Measurements from ENCODE around the gene NUDT1. TPM values are rescaled to one million over a fixed set of nuclear protein-coding genes. Genes with fewer than 3 reads are reported as not detected.

The NUDT1 gene
- total and polyA plus RNA-seq, 2 experiments from 2014 or later, result 54.5 to 163 TPM

DNA sequence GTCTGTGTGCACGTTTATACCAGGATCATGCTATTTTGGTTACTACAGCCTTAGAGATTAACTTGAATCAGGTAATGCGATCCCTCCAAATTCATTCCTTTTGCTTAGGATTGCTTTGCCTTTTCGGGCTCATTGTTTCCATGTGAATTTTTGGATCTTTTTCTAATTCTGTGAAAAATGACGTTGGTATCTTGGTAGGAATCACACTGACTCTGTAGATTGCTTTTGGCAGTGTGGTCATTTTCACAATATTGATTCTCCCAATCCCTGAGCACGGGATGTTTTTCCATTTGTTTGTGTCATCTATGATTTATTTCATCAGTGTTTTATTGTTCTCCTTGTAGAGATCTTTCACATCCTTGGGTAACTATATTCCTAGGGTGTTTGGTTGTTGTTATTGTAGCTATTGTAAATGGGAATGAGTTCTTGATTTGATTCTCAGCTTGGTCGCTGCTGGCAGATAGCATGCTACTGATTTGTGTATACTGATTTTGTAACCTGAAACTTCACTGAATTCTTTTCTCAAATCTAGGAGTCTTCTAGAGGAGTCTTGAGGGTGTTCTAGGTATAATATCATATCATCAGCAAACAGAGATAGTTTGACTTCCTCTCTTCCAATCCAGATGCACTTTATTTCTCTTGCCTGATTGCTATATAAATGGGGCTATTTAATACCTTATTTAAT is 54.1 kb downstream of the NUDT1 start (continued):
- TF ChIP-seq ZNF331 (CRISPR knock-in tag; IDR thresholded peaks at IDR 0.05; ENCODE audit: low read depth) (no peak), NANOG (IDR thresholded peaks at IDR 0.05; ENCODE audit: borderline replicate concordance) (no peak)

DNA sequence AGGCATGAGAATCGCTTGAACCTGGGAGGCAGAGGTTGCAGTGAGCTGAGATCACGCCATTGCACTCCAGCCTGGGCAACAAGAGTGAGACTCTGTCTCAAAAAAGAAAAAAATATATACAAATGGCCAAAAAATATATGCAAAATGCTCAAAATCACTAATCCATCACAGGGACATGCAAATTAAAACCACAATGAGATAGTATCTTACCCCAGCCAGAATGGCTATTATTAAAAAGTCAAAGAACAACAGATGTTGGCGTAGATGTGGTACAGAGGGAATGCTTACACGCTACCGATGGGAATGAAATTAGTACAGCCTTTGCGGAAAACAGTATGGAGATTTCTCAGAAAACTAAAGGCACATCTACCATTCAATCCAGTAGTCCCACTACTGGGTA is 54.8 kb downstream of the NUDT1 start:
- Histone ChIP-seq H4K20me1 (replicated peaks; ENCODE audit: insufficient read depth) (no peaks in the 10 kb centered on the region), H3K4me2 (no peak overlapping the region), H3K36me3 (ENCODE audit: insufficient read depth) (no peaks in the 10 kb centered on the region), H2AFZ (no peak overlapping the region), H3F3A (replicated peaks; ENCODE audit: low read depth) (no peaks in the 10 kb centered on the region), H3K27ac (ENCODE audit: low read depth) (no peak overlapping the region), H3K4me1 (ENCODE audit: insufficient read depth) (peaks cover 9% of the 10 kb centered on the region; the same call in 1 of the 2 replicates), H3K79me2 (replicated peaks; ENCODE audit: insufficient read depth) (peaks cover 56% of the 10 kb centered on the region), H3K4me3 (no peak overlapping the region), H3K27me3 (ENCODE audit: insufficient read depth) (no peaks in the 10 kb centered on the region), H3K9me2 (ENCODE audit: insufficient read depth) (no peaks in the 10 kb centered on the region)
- ATAC-seq (no peak), DNase-seq (ENCODE audit: low spot score) (no peak)
- H3K4me1 Mint-ChIP-seq, result peaks cover 26% of the 10 kb centered on the region
- H3K4me3 Mint-ChIP-seq, result no peak overlapping the region
- peaks cover 9% of the 10 kb centered on the region for H3K36me3 Mint-ChIP-seq (ENCODE audit: low read depth)
- H3K27me3 Mint-ChIP-seq (ENCODE audit: insufficient read depth, low read depth, poor library complexity), result peaks cover 19% of the 10 kb centered on the region
- peaks cover 7% of the 10 kb centered on the region for H3K9me3 Mint-ChIP-seq
- H3K27ac Mint-ChIP-seq, result no peak overlapping the region
- TF ChIP-seq, protein P1, sequence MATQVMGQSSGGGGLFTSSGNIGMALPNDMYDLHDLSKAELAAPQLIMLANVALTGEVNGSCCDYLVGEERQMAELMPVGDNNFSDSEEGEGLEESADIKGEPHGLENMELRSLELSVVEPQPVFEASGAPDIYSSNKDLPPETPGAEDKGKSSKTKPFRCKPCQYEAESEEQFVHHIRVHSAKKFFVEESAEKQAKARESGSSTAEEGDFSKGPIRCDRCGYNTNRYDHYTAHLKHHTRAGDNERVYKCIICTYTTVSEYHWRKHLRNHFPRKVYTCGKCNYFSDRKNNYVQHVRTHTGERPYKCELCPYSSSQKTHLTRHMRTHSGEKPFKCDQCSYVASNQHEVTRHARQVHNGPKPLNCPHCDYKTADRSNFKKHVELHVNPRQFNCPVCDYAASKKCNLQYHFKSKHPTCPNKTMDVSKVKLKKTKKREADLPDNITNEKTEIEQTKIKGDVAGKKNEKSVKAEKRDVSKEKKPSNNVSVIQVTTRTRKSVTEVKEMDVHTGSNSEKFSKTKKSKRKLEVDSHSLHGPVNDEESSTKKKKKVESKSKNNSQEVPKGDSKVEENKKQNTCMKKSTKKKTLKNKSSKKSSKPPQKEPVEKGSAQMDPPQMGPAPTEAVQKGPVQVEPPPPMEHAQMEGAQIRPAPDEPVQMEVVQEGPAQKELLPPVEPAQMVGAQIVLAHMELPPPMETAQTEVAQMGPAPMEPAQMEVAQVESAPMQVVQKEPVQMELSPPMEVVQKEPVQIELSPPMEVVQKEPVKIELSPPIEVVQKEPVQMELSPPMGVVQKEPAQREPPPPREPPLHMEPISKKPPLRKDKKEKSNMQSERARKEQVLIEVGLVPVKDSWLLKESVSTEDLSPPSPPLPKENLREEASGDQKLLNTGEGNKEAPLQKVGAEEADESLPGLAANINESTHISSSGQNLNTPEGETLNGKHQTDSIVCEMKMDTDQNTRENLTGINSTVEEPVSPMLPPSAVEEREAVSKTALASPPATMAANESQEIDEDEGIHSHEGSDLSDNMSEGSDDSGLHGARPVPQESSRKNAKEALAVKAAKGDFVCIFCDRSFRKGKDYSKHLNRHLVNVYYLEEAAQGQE (IDR thresholded peaks at IDR 0.05; ENCODE audit: unreplicated experiment), result no peak
- TF ChIP-seq, protein P2, sequence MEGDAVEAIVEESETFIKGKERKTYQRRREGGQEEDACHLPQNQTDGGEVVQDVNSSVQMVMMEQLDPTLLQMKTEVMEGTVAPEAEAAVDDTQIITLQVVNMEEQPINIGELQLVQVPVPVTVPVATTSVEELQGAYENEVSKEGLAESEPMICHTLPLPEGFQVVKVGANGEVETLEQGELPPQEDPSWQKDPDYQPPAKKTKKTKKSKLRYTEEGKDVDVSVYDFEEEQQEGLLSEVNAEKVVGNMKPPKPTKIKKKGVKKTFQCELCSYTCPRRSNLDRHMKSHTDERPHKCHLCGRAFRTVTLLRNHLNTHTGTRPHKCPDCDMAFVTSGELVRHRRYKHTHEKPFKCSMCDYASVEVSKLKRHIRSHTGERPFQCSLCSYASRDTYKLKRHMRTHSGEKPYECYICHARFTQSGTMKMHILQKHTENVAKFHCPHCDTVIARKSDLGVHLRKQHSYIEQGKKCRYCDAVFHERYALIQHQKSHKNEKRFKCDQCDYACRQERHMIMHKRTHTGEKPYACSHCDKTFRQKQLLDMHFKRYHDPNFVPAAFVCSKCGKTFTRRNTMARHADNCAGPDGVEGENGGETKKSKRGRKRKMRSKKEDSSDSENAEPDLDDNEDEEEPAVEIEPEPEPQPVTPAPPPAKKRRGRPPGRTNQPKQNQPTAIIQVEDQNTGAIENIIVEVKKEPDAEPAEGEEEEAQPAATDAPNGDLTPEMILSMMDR (conservative IDR thresholded peaks at IDR 0.05; ENCODE audit: low read depth in 2 of 2), result no peak
- TF ChIP-seq EZH2 (IDR thresholded peaks at IDR 0.05; ENCODE audit: low read depth, unreplicated experiment), result no peak
- no peak for TF ChIP-seq EZH2phosphoT487 (IDR thresholded peaks at IDR 0.05; ENCODE audit: unreplicated experiment)
- no peak for TF ChIP-seq ZNF331 (CRISPR knock-in tag; IDR thresholded peaks at IDR 0.05; ENCODE audit: low read depth)
- no peak for TF ChIP-seq JUNB (IDR thresholded peaks at IDR 0.05; ENCODE audit: unreplicated experiment)
- TF ChIP-seq, protein P3, sequence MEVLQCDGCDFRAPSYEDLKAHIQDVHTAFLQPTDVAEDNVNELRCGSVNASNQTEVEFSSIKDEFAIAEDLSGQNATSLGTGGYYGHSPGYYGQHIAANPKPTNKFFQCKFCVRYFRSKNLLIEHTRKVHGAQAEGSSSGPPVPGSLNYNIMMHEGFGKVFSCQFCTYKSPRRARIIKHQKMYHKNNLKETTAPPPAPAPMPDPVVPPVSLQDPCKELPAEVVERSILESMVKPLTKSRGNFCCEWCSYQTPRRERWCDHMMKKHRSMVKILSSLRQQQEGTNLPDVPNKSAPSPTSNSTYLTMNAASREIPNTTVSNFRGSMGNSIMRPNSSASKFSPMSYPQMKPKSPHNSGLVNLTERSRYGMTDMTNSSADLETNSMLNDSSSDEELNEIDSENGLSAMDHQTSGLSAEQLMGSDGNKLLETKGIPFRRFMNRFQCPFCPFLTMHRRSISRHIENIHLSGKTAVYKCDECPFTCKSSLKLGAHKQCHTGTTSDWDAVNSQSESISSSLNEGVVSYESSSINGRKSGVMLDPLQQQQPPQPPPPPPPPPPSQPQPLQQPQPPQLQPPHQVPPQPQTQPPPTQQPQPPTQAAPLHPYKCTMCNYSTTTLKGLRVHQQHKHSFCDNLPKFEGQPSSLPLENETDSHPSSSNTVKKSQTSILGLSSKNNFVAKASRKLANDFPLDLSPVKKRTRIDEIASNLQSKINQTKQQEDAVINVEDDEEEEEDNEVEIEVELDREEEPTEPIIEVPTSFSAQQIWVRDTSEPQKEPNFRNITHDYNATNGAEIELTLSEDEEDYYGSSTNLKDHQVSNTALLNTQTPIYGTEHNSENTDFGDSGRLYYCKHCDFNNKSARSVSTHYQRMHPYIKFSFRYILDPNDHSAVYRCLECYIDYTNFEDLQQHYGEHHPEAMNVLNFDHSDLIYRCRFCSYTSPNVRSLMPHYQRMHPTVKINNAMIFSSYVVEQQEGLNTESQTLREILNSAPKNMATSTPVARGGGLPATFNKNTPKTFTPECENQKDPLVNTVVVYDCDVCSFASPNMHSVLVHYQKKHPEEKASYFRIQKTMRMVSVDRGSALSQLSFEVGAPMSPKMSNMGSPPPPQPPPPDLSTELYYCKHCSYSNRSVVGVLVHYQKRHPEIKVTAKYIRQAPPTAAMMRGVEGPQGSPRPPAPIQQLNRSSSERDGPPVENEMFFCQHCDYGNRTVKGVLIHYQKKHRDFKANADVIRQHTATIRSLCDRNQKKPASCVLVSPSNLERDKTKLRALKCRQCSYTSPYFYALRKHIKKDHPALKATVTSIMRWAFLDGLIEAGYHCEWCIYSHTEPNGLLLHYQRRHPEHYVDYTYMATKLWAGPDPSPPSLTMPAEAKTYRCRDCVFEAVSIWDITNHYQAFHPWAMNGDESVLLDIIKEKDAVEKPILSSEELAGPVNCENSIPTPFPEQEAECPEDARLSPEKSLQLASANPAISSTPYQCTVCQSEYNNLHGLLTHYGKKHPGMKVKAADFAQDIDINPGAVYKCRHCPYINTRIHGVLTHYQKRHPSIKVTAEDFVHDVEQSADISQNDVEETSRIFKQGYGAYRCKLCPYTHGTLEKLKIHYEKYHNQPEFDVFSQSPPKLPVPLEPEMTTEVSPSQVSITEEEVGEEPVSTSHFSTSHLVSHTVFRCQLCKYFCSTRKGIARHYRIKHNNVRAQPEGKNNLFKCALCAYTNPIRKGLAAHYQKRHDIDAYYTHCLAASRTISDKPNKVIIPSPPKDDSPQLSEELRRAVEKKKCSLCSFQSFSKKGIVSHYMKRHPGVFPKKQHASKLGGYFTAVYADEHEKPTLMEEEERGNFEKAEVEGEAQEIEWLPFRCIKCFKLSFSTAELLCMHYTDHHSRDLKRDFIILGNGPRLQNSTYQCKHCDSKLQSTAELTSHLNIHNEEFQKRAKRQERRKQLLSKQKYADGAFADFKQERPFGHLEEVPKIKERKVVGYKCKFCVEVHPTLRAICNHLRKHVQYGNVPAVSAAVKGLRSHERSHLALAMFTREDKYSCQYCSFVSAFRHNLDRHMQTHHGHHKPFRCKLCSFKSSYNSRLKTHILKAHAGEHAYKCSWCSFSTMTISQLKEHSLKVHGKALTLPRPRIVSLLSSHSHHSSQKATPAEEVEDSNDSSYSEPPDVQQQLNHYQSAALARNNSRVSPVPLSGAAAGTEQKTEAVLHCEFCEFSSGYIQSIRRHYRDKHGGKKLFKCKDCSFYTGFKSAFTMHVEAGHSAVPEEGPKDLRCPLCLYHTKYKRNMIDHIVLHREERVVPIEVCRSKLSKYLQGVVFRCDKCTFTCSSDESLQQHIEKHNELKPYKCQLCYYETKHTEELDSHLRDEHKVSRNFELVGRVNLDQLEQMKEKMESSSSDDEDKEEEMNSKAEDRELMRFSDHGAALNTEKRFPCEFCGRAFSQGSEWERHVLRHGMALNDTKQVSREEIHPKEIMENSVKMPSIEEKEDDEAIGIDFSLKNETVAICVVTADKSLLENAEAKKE (CRISPR knock-in tag; IDR thresholded peaks at IDR 0.05), result no peak
- no peak for TF ChIP-seq CREB1 (CRISPR knock-in tag; IDR thresholded peaks at IDR 0.05; ENCODE audit: low read depth)
- no peak for TF ChIP-seq NANOG (IDR thresholded peaks at IDR 0.05; ENCODE audit: borderline replicate concordance)
- no peak for TF ChIP-seq STAT1 (IDR thresholded peaks at IDR 0.05; ENCODE audit: unreplicated experiment)
- TF ChIP-seq POLR2AphosphoS5 (IDR thresholded peaks at IDR 0.05; ENCODE audit: low read depth), result no peak
- TF ChIP-seq, protein P4, sequence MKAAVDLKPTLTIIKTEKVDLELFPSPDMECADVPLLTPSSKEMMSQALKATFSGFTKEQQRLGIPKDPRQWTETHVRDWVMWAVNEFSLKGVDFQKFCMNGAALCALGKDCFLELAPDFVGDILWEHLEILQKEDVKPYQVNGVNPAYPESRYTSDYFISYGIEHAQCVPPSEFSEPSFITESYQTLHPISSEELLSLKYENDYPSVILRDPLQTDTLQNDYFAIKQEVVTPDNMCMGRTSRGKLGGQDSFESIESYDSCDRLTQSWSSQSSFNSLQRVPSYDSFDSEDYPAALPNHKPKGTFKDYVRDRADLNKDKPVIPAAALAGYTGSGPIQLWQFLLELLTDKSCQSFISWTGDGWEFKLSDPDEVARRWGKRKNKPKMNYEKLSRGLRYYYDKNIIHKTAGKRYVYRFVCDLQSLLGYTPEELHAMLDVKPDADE (IDR thresholded peaks at IDR 0.05), result no peak

All from GM23338 (cell line).